Iris pigment epithelial cell (primary cell): Measurements from ENCODE around the gene RNF149.

Source experiments
- DNase-seq: peaks from one replicate; pipeline ENCODE4 v3.0.0-alpha.2; 2011; ENCODE audit warnings: low read depth

RNF149 gene

DNA sequence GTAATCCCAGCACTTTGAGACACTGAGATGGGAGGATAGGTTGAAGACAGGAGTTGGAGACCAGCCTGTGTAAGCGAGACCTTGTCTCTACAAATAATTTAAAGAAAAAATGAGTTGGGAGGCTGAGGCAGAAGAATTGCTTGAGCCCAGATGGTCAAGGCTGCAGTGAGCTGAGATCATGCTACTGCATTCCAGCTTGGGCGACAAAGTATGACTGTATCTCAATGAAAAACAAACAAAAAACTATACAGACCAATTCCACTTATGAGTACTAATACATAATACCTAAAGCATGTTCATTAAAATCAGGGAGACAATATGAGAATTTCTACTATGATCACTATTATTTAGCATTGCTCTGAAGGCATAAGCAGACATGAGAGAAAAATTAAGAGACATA lies 12.6 kb downstream of the RNF149 start:
- peak; percentile 80 for DNase-seq

GRCh38 chr2:101294861-101295260 lies 13.6 kb downstream of the RNF149 start:
- DNase-seq, result no peak

GRCh38 chr2:101293544-101293943 lies 15.0 kb downstream of the RNF149 start:
- DNase-seq, result no peak

- DNase-seq, result no peak
These were observed 16.5 kb downstream of the RNF149 start for GRCh38 chr2:101291973-101292372.

DNA sequence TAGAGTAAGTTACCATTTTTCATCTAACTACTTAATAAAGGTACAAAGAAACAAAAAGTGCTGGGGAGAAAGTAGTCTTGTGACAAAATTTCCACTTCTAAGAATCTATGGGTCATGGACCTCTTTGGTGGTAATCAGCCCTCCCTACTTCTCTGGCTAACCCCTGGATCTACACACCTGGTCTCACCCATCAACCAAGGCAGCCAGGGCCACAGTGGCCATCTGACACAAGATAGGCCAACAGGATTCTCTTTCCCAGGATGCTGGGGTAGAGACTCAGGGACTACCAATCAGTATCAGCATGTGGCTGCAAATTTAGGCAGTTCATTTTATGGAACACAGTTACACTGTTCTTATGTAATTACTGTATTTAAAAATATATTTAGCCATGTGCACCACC lies 17.8 kb downstream of the RNF149 start:
- DNase-seq, result no peak

DNA sequence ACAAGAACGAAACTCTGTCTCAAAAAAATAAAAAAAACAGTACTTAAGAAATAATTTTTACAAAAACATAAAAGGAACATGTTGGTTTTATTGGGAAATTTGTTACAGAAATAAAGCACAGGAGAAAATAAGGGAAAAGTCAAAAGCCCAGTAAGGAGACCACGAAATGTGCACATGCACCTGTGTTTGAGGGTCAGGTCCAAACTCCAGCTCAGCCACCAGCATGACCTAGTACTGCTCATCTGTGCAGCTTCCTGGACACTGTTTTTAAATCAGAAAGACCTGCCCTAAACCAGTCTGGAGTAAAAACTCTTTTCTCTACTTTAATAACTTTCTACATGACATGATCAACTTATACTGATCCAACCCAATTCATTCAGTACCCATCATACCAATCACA lies 21.2 kb downstream of the RNF149 start:
- no peak for DNase-seq

DNA sequence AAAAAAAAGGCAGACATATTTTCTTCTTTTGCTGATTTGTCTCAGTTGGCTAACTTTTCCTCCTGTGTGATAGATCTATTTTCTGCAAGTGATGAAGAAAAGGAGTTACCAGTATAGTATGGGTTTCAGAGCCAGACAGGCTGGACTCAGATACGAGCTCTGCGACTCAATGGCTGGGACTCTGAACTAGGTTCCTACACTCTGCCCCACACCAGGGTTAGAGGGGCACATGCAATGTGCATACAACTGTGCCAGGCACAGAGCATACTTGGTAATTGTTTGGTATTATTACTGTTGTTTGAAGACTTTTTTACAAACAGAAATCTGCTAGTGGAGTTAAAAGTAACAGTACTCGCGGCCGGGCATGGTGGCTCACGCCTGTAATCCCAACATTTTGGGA lies 21.8 kb downstream of the RNF149 start:
- DNase-seq, result no peak

- DNase-seq, result no peak
These were observed 25.5 kb downstream of the RNF149 start for GRCh38 chr2:101282980-101283379.

DNA sequence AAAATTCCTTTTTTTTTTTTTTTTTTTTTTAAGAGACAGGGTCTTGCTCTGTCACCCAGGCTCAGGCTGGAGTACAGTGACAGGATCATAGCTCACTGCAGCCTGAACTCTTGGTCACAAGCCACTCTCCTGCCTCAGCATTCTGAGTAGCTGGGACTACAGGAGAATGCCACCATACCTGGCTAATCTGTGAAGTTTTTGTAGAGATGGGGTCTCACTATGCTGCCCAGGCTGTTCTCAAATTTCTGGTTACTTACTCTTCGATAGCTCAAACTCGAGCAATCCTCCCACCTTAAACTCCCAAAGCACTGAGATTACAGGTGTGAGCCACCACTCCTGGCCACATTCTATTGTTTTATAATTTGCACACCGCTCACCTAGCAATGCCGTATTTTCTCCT lies 27.0 kb downstream of the RNF149 start:
- no peak for DNase-seq

GRCh38 chr2:101278925-101279324 lies 29.6 kb downstream of the RNF149 start:
- no peak for DNase-seq

GRCh38 chr2:101277111-101277510 lies 31.4 kb downstream of the RNF149 start:
- DNase-seq, result peak; percentile 57

- no peak for DNase-seq
These were observed 34.4 kb downstream of the RNF149 start for GRCh38 chr2:101274142-101274541.

DNA sequence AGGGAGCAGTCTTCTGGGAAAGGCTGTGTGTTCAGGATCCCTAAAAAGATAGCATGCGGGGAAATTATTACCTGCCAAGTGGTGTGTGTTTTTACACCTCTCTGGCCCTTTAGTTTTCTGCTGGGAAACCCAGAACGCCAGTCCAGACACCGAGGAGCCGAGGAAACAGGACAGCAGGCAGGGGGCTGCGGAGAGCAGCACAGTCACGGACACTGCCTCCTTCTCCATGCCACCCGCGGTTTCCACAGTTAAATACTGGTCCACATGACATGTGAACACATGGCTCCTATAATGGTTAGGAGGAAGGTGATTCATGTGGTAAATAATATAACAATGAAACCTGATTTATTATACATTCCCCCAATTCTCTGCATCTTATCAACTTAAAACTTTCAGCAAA lies 35.4 kb downstream of the RNF149 start:
- DNase-seq, result no peak

- no peak for DNase-seq
These were observed 36.3 kb downstream of the RNF149 start for GRCh38 chr2:101272045-101272784.

GRCh38 chr2:101270700-101271259 lies 37.7 kb downstream of the RNF149 start:
- no peak for DNase-seq

DNA sequence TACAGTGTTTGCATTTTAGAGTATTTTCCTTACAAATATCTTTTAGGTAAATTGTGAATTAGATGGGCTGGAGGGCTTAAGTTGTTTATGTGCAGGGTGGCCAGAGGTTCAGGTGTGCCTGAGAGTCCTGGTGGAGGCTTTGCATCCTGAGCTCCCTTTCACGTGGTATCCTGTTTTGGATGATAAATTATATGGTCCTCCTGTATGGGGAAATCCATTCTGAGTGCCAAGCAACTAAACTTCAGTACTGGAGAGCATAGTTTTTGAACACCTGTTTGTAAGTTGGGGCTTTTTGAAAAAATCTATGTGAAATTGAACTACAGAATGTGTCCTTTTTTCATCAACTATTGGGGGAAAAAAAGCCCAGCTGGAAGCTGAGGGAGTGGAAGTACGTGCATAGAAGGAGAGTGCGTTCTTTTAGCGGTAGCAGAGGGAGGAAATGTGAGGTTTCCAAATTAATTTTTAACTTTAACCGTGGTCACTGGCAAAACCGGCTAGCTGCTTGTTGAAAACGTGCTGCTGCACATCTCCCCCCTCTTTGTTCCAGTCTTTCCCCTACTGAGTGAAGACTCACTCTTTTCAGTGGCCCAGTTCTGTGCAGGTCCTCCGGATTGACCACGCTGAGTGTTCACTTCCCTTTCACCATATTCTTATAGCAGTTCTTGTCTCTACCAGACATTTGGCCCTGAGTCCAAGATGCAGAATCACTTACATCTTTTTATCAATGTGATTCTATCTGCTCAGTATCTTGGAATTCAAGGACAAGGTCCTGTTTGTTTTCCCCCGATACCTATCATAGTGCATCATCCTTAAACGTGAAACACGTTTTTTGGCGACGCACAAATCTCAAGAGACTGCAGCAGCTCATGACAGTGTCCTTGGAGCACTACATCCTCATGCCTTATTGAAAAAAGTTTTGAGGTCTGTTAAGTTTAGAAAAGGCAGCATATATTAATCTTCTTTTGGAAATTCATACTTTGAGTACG lies 40.5 kb downstream of the RNF149 start:
- no peak for DNase-seq

- DNase-seq, result no peak
These were observed 42.5 kb downstream of the RNF149 start for GRCh38 chr2:101265893-101266499.

- DNase-seq, result no peak
These were observed 44.1 kb downstream of the RNF149 start for GRCh38 chr2:101264360-101264939.

DNA sequence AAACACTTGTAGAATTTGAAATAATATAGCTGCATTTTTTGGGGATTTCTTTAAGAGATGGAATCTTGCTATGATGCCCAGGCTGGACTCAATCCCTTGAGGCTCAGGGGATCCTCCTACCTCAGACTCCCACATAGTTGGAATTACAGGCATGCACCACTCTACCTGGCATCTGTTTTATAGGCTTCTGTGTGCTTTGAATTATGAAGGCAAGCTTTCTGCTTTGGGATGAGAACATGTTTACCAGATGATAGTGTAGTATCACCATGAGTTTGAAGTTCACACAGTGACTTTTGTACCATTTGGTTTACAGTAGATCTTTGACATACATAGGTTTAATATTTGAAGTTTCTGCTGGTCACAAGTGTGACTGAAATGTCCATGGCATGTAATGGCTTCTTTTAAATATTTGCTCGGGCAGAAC lies 45.1 kb downstream of the RNF149 start:
- DNase-seq, result no peak

DNA sequence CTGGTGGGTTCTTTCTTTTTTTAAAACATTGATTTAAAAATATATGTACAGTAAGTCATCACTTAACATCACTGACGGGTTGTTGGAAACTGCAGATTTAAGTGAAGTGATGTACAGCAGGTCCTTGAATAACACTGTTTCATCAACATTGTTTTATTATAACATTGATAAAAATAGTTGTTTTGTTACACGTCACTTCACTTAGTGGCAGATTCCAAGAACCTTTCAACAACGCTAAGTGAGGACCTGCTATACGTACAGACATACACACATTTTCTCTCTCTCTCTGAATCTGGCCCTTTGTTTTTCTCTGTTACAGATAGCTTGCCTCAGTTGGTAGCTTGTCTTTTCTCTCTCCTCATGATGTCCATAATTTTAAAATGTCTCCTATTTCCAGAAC lies 46.4 kb downstream of the RNF149 start:
- DNase-seq, result no peak

GRCh38 chr2:101258804-101259203 lies 49.7 kb downstream of the RNF149 start:
- DNase-seq, result no peak

- no peak for DNase-seq
These were observed 52.2 kb downstream of the RNF149 start for GRCh38 chr2:101256316-101256715.
